Measurements from ENCODE around the gene LRCH1. TPM values are rescaled to one million over a fixed set of nuclear protein-coding genes. Genes with fewer than 3 reads are reported as not detected.
A peak's percentile ranks its signal among the peaks of the same experiment; 100 is the strongest.

Gene LRCH1
- polyA plus RNA-seq, 12 donors, result 18.6 to 29.3 (median 22.8) TPM; not detected in 1

DNA sequence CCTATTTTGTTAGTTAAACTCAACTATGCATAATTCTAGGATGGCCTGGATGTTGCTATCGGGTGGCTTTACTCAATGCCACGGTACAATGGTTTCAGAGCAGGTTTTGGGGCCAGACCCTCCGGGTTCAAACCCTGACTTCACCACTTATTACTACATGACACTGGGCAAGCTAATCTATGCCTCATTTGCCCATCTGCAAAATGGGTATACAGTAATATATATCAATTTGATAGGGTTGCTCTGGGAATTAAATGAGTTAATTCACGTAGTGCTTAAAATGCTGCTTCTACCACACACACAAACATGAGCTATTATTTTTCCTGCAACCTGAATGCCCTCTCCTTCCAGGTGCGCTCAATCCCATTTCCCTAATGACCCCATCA, 243.2 kb downstream of the LRCH1 start:
- DNase-seq, result no peak

DNA sequence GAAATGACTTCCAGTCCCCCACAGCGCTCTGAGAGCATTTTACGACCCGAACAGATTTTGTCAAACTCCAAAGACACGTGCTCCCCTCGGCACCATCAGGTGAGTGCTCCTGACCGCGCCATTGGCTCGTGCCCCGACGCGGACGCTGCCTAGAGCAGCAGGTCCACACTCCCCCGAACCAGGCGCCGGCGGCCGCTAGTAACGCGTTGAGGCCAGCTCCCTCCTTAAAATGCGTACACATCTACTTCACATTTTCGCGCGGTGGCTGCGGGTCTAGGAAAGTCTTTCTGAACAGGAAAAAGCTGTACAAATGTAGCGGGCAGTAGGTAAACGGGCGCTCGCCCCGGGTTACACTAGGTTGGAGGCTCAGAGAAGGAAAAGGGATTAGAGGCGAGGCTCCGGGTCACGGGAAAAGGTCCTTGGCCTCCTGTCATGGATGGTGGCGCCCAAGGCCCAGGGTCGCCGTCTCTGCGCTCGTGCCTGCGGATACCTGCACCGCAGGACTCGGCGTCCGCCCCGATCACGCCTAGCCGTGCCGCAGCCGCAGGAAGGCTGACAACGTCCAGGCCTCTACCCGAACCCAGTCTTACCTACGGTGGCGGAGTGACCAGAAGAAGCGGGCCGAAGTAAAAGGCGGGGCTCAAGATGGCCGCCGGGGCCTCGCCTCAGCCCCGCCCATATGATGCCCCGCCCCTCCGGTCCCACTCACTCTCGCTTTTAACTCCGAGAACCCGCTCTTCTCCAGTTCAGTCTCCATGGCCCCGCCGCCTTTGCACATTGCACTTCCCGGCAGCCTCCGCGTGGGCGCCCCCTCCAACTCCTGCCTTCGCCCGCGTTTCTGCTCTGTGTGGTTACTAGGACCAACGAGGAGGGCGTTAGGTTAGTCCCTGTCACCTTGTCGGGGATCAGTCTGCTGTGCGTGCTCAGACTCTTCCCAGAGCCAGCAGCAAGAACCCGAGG, 243.8 kb downstream of the LRCH1 start, which contains the start of gene ESD:
TSS of gene ESD (minus strand) at position 647 of the 960 bp plus-strand sequence. CDS start 5,748 bp downstream, outside the sequence.
- DNase-seq, result peak; percentile 94

DNA sequence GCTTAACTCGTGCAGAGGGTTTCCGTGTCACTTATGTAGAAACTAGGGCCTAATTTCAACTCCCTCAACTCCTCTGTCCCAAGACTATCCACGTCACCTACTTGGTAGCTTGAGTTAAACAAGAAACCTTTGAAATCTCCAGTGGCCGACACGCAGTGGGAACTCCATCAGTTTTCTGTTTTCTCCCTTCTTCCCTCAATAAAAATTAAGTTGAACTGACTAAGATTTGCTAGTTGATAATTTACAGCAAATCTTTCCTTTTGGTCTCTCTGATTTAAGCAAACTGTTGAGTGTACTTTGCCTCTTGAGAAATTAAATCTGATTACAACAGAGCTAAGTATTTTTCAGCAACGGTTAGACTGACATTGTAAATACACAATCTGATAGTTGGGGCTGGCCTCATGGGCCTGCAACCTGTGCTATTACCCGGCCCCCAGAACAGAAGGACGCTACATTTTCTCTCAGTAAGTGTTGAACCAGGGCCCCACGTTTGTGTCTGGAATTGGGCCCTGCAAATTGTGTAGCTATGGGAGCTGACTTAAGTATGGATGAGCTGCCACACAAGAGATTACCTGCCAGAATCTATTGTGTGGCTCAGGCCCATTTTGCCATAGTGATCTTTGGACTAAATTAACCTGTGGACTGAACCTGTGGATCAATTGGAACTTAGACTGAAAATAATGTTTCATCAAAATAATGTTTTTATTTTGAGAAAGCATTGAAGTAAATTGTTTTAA, 244.7 kb downstream of the LRCH1 start:
- DNase-seq, result no peak

GRCh38 chr13:46799139-46799538, 246.2 kb downstream of the LRCH1 start:
- no peak for DNase-seq

- DNase-seq, result no peak
These were observed 248.9 kb downstream of the LRCH1 start for GRCh38 chr13:46801858-46802257.

Other genes starting within 250 kb of the LRCH1 start
- gene RUBCNL, start 165.9 kb upstream of the LRCH1 start, polyA plus RNA-seq (ENCODE audit: insufficient read length in 12 of 12), result 1 to 10 TPM in 10 of 12 donors, not detected in 2; 1.9 to 5.5 (median 2.6) TPM
- 100 to 1,000 TPM in 11 of 12 donors, not detected in 1; 131 to 190 (median 163) TPM for gene ESD, start 244.0 kb downstream of the LRCH1 start, polyA plus RNA-seq (ENCODE audit: insufficient read length in 12 of 12)

All from muscle of arm (tissue), 12 donors.